DMS153 treated with DMSO at 0.1 percent for 48 hours (cell line): ENCODE measurements around the gene ATP13A2.

ENCODE experiments used
- DNase-seq: peaks from one replicate; lab custom pipeline; 2025; ENCODE audit not compliant: unreplicated experiment; lab: John Stamatoyannopoulos, UW

ATP13A2 gene, protein sequence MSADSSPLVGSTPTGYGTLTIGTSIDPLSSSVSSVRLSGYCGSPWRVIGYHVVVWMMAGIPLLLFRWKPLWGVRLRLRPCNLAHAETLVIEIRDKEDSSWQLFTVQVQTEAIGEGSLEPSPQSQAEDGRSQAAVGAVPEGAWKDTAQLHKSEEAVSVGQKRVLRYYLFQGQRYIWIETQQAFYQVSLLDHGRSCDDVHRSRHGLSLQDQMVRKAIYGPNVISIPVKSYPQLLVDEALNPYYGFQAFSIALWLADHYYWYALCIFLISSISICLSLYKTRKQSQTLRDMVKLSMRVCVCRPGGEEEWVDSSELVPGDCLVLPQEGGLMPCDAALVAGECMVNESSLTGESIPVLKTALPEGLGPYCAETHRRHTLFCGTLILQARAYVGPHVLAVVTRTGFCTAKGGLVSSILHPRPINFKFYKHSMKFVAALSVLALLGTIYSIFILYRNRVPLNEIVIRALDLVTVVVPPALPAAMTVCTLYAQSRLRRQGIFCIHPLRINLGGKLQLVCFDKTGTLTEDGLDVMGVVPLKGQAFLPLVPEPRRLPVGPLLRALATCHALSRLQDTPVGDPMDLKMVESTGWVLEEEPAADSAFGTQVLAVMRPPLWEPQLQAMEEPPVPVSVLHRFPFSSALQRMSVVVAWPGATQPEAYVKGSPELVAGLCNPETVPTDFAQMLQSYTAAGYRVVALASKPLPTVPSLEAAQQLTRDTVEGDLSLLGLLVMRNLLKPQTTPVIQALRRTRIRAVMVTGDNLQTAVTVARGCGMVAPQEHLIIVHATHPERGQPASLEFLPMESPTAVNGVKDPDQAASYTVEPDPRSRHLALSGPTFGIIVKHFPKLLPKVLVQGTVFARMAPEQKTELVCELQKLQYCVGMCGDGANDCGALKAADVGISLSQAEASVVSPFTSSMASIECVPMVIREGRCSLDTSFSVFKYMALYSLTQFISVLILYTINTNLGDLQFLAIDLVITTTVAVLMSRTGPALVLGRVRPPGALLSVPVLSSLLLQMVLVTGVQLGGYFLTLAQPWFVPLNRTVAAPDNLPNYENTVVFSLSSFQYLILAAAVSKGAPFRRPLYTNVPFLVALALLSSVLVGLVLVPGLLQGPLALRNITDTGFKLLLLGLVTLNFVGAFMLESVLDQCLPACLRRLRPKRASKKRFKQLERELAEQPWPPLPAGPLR

GRCh38 chr1:17011439-17012307, at the start of gene ATP13A2:
TSS of gene ATP13A2 (minus strand) at chr1:17011928. CDS start at chr1:17011738, 190 bp downstream.
- peak; percentile 70 for DNase-seq

DNA sequence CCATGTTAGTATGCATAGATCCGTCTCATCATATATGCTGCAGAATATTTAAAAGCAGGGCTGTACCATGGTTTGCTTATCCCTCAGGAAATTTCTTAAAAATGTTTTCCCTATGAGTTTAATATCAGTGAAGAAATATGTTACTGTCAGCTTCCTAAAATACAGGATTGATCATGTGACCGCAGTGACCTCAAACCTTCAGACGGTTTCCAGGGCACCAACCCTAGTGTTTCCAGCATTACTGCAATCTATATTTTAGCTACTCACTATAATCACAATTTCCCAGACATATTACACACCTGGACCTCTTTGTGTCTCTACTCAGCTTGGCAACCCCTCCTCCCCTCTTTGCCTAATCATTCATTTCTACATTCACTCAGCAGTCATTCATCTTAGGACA, 49.8 kb upstream of the ATP13A2 start:
- no peak for DNase-seq

DNA sequence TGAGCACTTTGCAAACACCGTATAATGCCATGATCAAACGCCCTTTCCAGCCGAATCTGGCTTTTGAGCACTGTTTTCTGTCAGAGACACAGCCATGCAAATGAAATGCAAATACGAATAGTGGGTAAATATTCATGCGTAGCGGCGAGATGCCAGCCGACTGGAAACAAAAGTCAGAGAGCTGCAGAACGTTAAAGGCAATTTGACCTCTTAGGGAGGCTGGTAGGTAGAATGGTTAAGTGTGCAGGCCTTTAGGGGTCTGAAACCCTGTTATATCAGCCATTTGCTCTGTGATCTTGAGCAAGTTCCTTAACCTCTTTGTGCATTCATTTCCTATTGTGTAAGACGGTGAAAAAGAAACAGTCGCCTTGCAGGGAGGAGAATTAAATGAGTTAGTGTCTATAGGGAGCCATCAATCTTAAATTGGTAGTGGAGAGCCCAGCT, 48.6 kb upstream of the ATP13A2 start:
- no peak for DNase-seq

GRCh38 chr1:17059391-17060305, 47.9 kb upstream of the ATP13A2 start:
- peak; percentile 57 for DNase-seq

GRCh38 chr1:17056551-17056950, 44.8 kb upstream of the ATP13A2 start:
- no peak for DNase-seq

DNA sequence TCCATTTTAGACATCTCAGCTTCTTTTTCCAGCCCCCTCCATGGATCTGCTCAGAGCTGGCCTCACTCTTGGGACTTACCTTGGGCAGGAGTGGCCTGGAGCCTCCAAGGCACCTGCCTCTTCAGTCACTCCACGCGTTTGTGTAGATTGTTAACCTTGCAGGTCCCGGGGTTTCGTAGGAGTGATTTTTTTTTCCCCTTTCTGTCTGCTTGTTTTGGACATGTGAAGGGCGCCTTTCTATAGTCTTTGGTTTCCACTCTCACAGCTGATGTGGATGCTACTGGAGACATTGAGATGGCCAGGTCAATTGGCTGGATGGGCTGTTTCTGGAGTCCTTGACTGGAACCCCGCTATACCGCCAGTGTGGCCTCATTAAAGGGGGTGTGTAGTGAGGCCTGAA, 44.1 kb upstream of the ATP13A2 start:
- DNase-seq: no peak

- peak; percentile 91 for DNase-seq
These were observed 42.1 kb upstream of the ATP13A2 start, which contains the start of gene SDHB for GRCh38 chr1:17053685-17054410. TSS of gene SDHB (minus strand) at chr1:17054032. CDS start at chr1:17054019, 13 bp downstream.

GRCh38 chr1:17053086-17053684, 41.5 kb upstream of the ATP13A2 start:
- DNase-seq: no peak

GRCh38 chr1:17052641-17053040, 40.9 kb upstream of the ATP13A2 start:
- DNase-seq: no peak

DNA sequence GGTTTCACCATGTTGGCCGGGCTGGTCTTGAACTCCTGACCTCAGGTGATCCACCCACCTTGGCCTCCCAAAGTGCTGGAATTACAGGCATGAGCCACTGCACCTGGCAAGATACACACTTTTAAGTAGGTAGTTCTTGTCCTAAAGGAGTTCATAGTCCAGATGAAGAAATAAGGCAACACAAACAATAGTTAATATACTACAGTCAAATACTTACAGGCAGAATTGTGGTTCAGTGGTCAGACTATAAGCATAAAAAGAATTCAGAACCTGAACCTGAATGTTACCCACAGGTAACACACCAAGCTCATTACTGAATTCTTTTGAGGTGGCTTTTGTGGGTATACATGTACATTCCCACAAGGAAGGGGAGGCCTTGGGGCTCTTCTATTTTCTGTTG, 40.3 kb upstream of the ATP13A2 start:
- DNase-seq: no peak

GRCh38 chr1:17047924-17048323, 36.2 kb upstream of the ATP13A2 start:
- no peak for DNase-seq

GRCh38 chr1:17046334-17046657, 34.6 kb upstream of the ATP13A2 start:
- no peak for DNase-seq

DNA sequence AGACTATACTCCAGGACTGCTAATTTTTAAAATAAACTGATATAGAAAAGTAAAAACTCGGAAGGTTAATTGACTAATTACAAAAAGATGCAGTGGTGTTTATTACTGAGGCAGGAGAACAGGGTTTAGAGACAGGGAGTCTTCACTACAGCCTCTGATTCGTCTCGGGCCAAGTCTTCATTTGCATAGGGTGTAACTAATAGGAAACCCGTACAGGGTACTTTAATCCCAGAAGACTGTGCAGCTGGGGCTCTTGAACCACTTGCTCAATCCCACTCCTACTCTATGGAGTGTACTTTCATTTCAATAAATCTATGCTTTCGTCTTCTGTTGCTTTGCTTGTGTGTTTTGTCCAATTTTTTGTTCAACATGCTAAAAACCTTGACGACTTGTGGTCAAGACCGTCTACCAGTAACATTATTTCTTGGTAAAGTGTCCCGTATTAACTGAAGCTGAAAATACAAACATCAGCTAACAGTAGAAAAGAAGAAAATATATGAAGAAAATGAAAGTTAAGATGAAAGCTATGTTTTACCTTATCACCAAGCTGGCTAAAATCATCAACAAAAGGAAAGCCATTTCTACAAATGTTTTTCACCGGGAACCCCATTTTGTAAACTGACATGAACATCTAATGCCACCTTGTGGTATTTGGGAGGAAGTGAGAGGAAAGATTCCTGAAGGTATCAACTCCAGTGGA, 34.1 kb upstream of the ATP13A2 start:
- peak; percentile 35 for DNase-seq

DNA sequence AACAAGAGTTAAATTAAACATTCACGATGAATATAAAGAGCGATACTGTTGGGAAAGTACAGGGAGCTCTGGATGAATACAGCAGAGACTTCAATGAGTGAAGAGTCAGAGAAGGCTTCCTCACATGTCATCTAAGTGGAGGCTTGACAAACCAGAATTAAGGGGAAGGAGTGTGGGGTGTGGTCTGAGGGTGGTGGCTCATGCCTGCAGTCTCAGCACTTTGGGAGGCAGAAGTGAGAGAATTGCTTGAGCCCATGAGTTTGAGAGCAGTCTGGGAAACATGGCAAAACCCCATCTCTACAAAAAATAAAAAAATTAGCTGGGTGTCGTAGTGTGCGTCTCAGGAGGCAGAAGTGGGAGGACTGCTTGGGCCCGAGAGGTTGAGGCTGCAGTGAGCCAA, 33.4 kb upstream of the ATP13A2 start:
- DNase-seq: no peak

DNA sequence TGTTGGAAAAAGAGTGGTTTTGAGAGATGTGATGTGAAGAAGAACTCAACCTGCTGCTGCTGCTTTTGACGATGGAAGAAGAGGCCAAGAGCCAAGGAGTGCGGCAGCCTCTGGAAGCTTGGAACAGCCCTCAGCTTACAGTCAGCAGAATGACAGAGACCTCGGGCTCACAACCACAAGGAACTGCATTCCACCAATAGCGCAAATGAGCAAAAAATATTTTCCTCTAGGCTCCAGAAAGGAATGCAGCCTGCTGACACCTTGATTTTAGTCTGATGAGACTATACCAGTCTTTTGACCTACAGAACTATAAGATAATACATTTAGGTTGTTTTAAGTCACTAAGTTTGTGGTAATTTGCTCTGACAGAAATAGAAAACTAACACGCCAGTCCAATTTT, 31.9 kb upstream of the ATP13A2 start:
- DNase-seq: no peak

DNA sequence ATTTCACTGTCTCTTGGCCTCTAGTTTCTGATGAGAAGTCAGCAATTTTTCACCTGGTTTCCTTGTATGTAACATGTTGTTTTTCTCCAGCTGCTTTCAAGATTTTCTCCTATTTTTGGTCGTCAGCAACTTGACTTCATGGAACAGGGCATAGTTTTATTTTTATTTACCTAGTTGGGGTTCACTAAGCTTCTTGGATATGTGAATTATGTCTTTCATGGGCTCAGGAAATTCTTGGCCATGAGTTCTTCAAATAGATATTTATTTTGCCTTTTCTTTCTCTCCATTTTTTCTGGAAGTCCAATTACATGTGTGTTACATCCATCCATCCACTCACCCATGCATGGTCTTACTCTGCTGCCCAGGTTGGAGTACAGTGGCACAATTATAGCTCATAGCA, 28.4 kb upstream of the ATP13A2 start:
- no peak for DNase-seq

DNA sequence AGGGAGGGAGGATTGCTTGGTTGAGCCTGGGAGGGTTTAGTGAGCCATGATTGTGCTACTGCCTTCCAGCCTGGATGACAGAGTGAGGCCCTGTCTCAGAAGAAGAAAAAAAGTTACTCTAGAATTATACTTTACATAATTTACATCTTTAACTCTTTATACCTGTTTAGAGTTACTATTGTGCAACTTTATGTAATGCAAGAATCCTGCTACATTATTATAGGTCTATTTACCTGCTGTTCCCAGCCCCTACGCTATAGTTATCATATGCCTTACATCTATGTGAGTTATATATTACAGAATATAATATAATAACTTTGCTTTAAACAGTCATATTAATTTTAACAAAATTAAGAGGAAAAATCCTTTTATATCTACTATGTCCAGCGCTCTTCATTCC, 27.8 kb upstream of the ATP13A2 start:
- no peak for DNase-seq

GRCh38 chr1:17033481-17033880, 21.8 kb upstream of the ATP13A2 start:
- DNase-seq: no peak
